ENCODE measurements around the gene FAM47E.

- no peak for TF ChIP-seq KLF6 (CRISPR knock-in tag; IDR thresholded peaks at IDR 0.05; ENCODE audit: borderline replicate concordance)
- TF ChIP-seq BHLHE40 (IDR thresholded peaks at IDR 0.05; ENCODE audit: low read length), result no peak
- no peak for TF ChIP-seq POLR2A (conservative IDR thresholded peaks at IDR 0.05)
- TF ChIP-seq GTF2B (IDR thresholded peaks at IDR 0.05; ENCODE audit: extremely low read depth, insufficient read length), result no peak
- TF ChIP-seq TEAD4 (IDR thresholded peaks at IDR 0.05; ENCODE audit: low read length), result no peak
- TF ChIP-seq TEAD4 (CRISPR knock-in tag; IDR thresholded peaks at IDR 0.05; ENCODE audit: borderline replicate concordance), result no peak
- no peak for TF ChIP-seq NFIX (CRISPR knock-in tag; IDR thresholded peaks at IDR 0.05; ENCODE audit: low read depth)
- TF ChIP-seq ELF4 (CRISPR knock-in tag; IDR thresholded peaks at IDR 0.05), result no peak
- no peak for TF ChIP-seq RBBP5 (IDR thresholded peaks at IDR 0.05; ENCODE audit: borderline replicate concordance, insufficient read depth, low read length, poor library complexity, severe bottlenecking)
- TF ChIP-seq ZNF274 (IDR thresholded peaks at IDR 0.05; ENCODE audit: borderline replicate concordance, low read depth, low read length), result no peak
- TF ChIP-seq HOMEZ (CRISPR knock-in tag; IDR thresholded peaks at IDR 0.05), result no peak
- no peak for TF ChIP-seq PATZ1 (CRISPR knock-in tag; IDR thresholded peaks at IDR 0.05; ENCODE audit: borderline replicate concordance)
- no peak for TF ChIP-seq CBX3 (IDR thresholded peaks at IDR 0.05; ENCODE audit: borderline replicate concordance in 1 of 2, low read length in 2 of 2)
- TF ChIP-seq ZNF77 (CRISPR knock-in tag; IDR thresholded peaks at IDR 0.05), result no peak
Measured at GRCh38 chr4:76307660-76308014, 56.1 kb downstream of the FAM47E start.
